Measurements from ENCODE around the gene COX8A. TPM values are rescaled to one million over a fixed set of nuclear protein-coding genes. Genes with fewer than 3 reads are reported as not detected.
A peak's percentile ranks its signal among the peaks of the same experiment; 100 is the strongest.
"Not testable (repeated sequence)": the region's sequence is repeated elsewhere in the genome, so short reads cannot be mapped to it uniquely, and the experiment has no call there.

COX8A gene
- polyA plus RNA-seq, 3 donors = 264 to 345 (median 336) TPM

DNA sequence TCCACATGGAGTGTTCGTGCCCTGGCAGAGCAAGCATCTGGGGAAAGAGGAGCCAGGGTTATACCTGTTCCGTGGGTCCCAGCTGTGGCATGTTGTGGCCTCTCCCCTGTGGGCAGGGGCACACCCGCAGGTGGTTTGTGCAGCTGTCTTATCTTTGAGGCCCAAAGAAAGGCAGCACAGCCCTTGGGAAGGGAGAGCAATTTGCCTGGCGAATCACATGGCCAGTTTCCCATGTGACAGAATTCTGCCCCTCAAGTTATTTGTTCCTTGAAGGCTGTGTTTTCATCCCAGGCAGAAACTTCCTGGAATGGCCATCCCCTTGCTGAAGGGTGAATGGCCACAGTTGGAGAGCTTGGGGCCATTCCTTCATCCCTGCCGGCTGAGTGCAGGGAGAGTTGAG, 16.4 kb upstream of the COX8A start:
- DNase-seq = no peak

GRCh38 chr11:63961608-63962412, 12.6 kb upstream of the COX8A start:
- peak; percentile 47 for DNase-seq

- DNase-seq = not testable (repeated sequence)
These were observed 10.5 kb upstream of the COX8A start for GRCh38 chr11:63963895-63964294.

GRCh38 chr11:63966444-63966843, 8.0 kb upstream of the COX8A start:
- DNase-seq = no peak

DNA sequence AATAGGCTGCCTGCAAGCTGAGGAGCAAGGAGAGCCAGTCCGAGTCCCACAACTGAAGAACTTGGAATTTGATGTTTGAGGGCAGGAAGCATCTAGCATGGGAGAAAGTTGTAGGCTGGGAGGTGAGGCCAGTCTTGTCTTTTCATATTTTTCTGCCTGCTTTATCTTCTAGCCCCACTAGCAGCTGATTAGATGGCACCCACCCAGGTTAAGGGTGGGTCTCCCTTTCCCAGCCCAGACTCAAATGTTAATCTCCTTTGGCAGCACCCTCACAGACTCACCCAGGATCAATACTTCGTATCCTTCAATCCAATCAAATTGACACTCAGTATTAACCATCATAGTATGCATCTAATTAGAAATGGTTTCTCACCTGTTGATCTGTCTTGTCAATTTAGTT, 5.0 kb upstream of the COX8A start:
- DNase-seq = no peak

GRCh38 chr11:63970902-63971301, 3.5 kb upstream of the COX8A start:
- no peak for DNase-seq

DNA sequence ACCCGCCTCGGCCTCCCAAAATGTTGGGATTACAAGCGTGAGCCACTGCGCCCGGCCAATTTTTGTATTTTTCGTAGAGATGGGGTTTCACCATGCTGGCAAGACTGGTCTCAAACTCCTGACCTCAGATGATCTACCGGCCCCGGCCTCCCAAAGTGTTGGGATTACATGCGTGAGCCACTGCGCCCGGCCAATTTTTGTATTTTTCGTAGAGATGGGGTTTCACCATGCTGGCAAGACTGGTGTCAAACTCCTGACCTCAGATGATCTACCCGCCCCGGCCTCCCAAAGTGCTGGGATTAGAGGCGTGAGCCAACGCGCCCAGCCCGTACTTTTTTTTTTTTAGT, 535 bp upstream of the COX8A start:
- not testable (repeated sequence) for DNase-seq

- no peak for DNase-seq
These were observed 4.3 kb downstream of the COX8A start for GRCh38 chr11:63978551-63979239.

- DNase-seq = no peak
These were observed 5.0 kb downstream of the COX8A start for GRCh38 chr11:63979426-63979825.

DNA sequence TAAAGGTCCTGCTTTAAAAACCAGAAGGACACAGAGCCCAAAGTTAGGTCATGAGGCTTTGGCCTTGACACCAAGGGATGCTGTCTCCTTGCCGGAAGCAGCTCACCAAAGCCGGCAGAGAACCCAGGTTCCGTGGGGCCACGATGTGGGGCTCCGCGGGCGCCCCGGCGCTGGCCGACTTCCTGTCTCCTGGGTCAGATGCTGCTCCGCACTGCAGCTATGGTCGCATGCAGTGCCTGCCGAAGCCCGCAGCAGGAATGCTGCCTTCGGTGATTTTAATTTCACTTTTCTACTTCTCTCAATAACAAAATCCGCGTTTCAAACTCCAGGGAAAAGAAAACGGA, 11.4 kb downstream of the COX8A start:
- DNase-seq = no peak

- DNase-seq = peak; percentile 92
These were observed 11.9 kb downstream of the COX8A start, which contains the start of gene OTUB1 for GRCh38 chr11:63986156-63986931. TSS of gene OTUB1 (plus strand) at chr11:63986438. CDS start at chr11:63986457, 19 bp downstream.

DNA sequence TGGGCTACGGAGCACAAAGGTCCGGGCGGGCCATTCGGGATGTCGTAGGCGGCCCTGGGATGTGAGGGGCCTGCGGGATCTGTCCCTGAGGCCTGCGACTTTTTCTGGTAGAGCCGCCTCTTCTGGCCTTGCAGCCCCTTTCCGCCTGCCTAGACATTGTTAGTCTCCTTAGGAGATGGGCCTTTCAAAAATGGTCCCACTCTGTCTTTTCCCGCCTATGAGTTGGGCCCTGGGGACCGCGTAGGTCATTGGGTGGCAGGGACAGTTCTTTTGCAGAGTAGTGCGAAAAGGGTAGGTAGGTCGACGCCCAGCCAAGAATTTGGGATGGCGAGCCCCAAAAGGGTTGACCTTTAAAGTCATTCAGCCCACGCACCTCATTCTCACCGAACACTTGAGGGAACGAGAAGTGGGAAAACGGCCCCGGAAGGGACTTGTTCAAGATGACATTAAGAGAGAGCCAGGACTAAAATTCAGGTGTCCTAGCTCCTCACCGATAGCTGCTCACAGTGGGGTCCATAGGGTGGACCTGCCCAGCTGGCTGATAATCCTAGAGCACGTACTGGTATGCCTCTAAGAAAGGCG, 12.6 kb downstream of the COX8A start:
- no peak for DNase-seq

- DNase-seq = no peak
These were observed 17.1 kb downstream of the COX8A start for GRCh38 chr11:63991558-63991957.

- DNase-seq = no peak
These were observed 18.7 kb downstream of the COX8A start for GRCh38 chr11:63993100-63993499.

- DNase-seq = no peak
These were observed 19.6 kb downstream of the COX8A start for GRCh38 chr11:63993993-63994392.

GRCh38 chr11:63996512-63996911, 22.1 kb downstream of the COX8A start:
- DNase-seq = no peak

GRCh38 chr11:63997104-63997700, 22.8 kb downstream of the COX8A start:
- DNase-seq = no peak

DNA sequence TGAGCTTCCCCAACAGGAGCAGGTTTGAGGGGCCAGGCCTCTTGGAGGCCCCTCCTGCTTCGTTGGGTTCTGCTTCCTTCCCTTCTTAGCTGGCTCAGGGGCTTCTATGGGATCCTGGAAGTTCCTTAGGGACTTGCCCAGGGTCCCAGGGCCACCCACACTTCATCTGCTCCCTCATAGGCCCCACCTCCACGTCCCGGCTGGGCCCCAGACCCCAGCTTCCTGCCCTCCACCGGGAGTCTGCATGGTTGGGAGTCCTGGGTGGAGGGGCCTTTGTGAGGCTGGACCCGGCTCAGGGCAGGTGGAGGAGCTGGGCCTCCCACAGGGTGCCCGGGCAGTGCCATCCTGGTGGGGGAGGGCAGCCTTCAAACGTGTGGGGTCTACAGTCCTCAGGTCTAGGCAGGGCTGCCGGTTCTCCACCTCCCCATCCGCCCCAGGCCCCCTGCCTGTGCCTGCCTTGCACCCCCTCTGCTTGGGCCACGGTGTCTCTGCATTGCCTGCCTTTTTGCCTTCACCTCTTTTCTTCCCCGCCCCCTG, 23.4 kb downstream of the COX8A start:
- no peak for DNase-seq

- DNase-seq = no peak
These were observed 24.3 kb downstream of the COX8A start for GRCh38 chr11:63998558-63999348.

DNA sequence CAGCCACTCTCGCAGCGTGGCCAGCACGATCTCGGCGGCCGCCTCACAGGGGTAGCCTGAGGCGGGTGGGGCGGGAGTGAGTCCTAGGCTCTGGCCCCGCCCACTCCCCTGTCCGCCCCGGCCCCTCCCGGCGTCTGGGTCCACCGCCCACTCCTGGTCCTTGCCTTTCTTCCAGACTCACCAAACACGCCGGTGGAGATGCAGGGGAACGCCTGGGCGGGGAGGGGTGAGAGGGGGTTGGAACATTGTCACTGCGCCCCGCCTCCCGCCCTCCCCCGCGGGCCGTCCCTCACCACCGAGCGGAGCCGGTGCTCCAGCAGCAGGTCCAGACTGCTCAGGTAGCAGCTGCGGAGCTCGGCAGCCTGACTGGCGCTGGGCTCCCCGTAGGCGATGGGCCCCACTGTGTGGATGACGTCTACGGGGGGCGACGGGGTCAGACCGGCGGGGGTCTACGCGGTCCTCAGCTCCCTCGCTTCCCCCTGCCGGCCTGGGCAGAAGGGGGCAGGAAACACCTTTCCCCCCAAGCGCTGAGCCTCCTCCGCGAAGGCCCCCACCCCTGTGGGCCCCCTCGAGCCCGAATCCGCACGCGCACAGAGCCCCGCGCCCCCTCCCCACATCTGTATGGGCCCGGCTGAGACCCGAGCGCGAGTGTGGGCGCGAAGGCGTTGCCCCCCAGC, 25.1 kb downstream of the COX8A start:
- no peak for DNase-seq
